MM.1S (cell line): ENCODE data around the gene NRN1.
"Not testable (repeated sequence)": the region's sequence is repeated elsewhere in the genome, so short reads cannot be mapped to it uniquely, and the experiment has no call there.

Experiments used
- DNase-seq: peaks from one replicate; pipeline ENCODE4 v3.0.0-alpha.2; 2015
- H2AFZ ChIP-seq: fragments of 300-600 bp; sonication (generic); 2 replicates; pipeline ENCODE4 v1.6.0; 2016; ENCODE audit warnings: antibody characterized with exemption, low read length
- H3F3A ChIP-seq: fragments of 300-600 bp; sonication (generic); 2 replicates; pipeline ENCODE4 v1.6.1; 2016; ENCODE audit warnings: mild to moderate bottlenecking, antibody characterized with exemption, low read length, moderate library complexity, mixed read lengths; ENCODE audit not compliant: insufficient read depth
- H3K27ac ChIP-seq: fragments of 300-600 bp; sonication (generic); 2 replicates; pipeline ENCODE4 v1.5.1; 2016; ENCODE audit warnings: mild to moderate bottlenecking, low read length
- H3K27me3 ChIP-seq: fragments of 300-600 bp; sonication (generic); replicated peaks from 2 replicates; pipeline ENCODE4 v1.6.0; 2016; ENCODE audit warnings: low read length; ENCODE audit not compliant: insufficient read depth
- H3K36me3 ChIP-seq: fragments of 300-600 bp; sonication (generic); replicated peaks from 2 replicates; pipeline ENCODE4 v1.6.1; 2016; ENCODE audit warnings: mild to moderate bottlenecking, low read length, mixed read lengths; ENCODE audit not compliant: insufficient read depth
- H3K4me1 ChIP-seq: fragments of 300-600 bp; sonication (generic); 2 replicates; pipeline ENCODE4 v1.6.1; 2016; ENCODE audit warnings: low read length, mixed read lengths
- H3K4me2 ChIP-seq: fragments of 300-600 bp; sonication (generic); 2 replicates; pipeline ENCODE4 v1.6.0; 2016; ENCODE audit warnings: low read depth, low read length
- H3K4me3 ChIP-seq: fragments of 300-600 bp; sonication (generic); 2 replicates; pipeline ENCODE4 v1.5.1; 2016; ENCODE audit warnings: low read length, mixed read lengths
- H3K79me2 ChIP-seq: fragments of 300-600 bp; sonication (generic); 2 replicates; pipeline ENCODE4 v1.6.1; 2016; ENCODE audit warnings: mixed run types, low read length, mixed read lengths
- H3K9ac ChIP-seq: fragments of 300-600 bp; sonication (generic); 2 replicates; pipeline ENCODE4 v1.6.1; 2016; ENCODE audit warnings: low read length, mixed read lengths
- H3K9me2 ChIP-seq: fragments of 300-600 bp; sonication (generic); replicated peaks from 2 replicates; pipeline ENCODE4 v1.6.1; 2016; ENCODE audit warnings: mild to moderate bottlenecking, low read length, mixed read lengths; ENCODE audit not compliant: insufficient read depth
- H3K9me3 ChIP-seq: fragments of 300-600 bp; sonication (generic); replicated peaks from 2 replicates; pipeline ENCODE4 v1.6.1; 2016; ENCODE audit warnings: mild to moderate bottlenecking, low read length, mixed read lengths; ENCODE audit not compliant: insufficient read depth
- H4K20me1 ChIP-seq: fragments of 300-600 bp; sonication (generic); 2 replicates; pipeline ENCODE4 v1.6.1; 2016; ENCODE audit warnings: mild to moderate bottlenecking, low read length, moderate library complexity, mixed read lengths; ENCODE audit not compliant: insufficient read depth
- CTCF ChIP-seq: fragments of 300-600 bp; sonication (generic); IDR thresholded peaks from 2 replicates; pipeline ENCODE4 v1.5.1; 2016; ENCODE audit warnings: antibody characterized with exemption, low read length, mixed read lengths
- EZH2 ChIP-seq: fragments of 300-600 bp; sonication (generic); optimal IDR thresholded peaks from 2 replicates; pipeline ENCODE3; 2017; ENCODE audit warnings: low read depth, mild to moderate bottlenecking, antibody characterized with exemption, low read length, mixed read lengths
- EZH2phosphoT487 ChIP-seq: fragments of 300-600 bp; sonication (generic); IDR thresholded peaks from 2 replicates; pipeline ENCODE4 v1.6.1; 2018; ENCODE audit warnings: antibody characterized with exemption, low read length

NRN1 gene

GRCh38 chr6:6026513-6027205 is 19.9 kb upstream of the NRN1 start:
- Histone ChIP-seq H3K36me3 (no peaks in the 10 kb centered on the region), H3K79me2 (no peaks in the 10 kb centered on the region), H3K4me2 (no peak overlapping the region), H3K9ac (no peak overlapping the region), H3K4me3 (no peak overlapping the region), H3K9me2 (no peaks in the 10 kb centered on the region), H3K27me3 (no peaks in the 10 kb centered on the region), H3K9me3 (no peaks in the 10 kb centered on the region), H3K27ac (no peak overlapping the region), H2AFZ (no peak overlapping the region), H3K4me1 (no peaks in the 10 kb centered on the region), H4K20me1 (no peaks in the 10 kb centered on the region), H3F3A (no peaks in the 10 kb centered on the region)
- DNase-seq = no peak
- no peak for TF ChIP-seq EZH2phosphoT487

- Histone ChIP-seq H3K4me2 (no peak overlapping the region), H3F3A (no peaks in the 10 kb centered on the region), H4K20me1 (no peaks in the 10 kb centered on the region), H3K36me3 (no peaks in the 10 kb centered on the region), H3K79me2 (no peaks in the 10 kb centered on the region), H3K9ac (no peak overlapping the region), H3K4me1 (no peaks in the 10 kb centered on the region), H3K27me3 (no peaks in the 10 kb centered on the region), H3K27ac (no peak overlapping the region), H3K9me2 (no peaks in the 10 kb centered on the region), H3K9me3 (no peaks in the 10 kb centered on the region), H2AFZ (no peak overlapping the region), H3K4me3 (no peak overlapping the region)
- DNase-seq = no peak
- TF ChIP-seq EZH2phosphoT487 (no peak), CTCF (no peak), EZH2 (no peak)
Observed at GRCh38 chr6:6025736-6026135, 19.0 kb upstream of the NRN1 start.

GRCh38 chr6:6024220-6024619 is 17.5 kb upstream of the NRN1 start:
- Histone ChIP-seq H3F3A (no peaks in the 10 kb centered on the region), H3K36me3 (no peaks in the 10 kb centered on the region), H3K9me2 (no peaks in the 10 kb centered on the region), H3K4me3 (no peak overlapping the region), H3K79me2 (no peaks in the 10 kb centered on the region), H2AFZ (no peak overlapping the region), H3K4me1 (no peaks in the 10 kb centered on the region), H3K9ac (no peak overlapping the region), H3K27me3 (no peaks in the 10 kb centered on the region), H3K4me2 (no peak overlapping the region), H3K9me3 (no peaks in the 10 kb centered on the region), H3K27ac (no peak overlapping the region), H4K20me1 (no peaks in the 10 kb centered on the region)
- TF ChIP-seq CTCF (no peak), EZH2 (no peak), EZH2phosphoT487 (no peak)
- no peak for DNase-seq

GRCh38 chr6:6022841-6023240 is 16.1 kb upstream of the NRN1 start:
- not testable (repeated sequence) for DNase-seq, H3K9me3 ChIP-seq, H3K79me2 ChIP-seq, H3F3A ChIP-seq, H3K9me2 ChIP-seq, H3K9ac ChIP-seq, H3K36me3 ChIP-seq, H3K4me1 ChIP-seq, H3K27me3 ChIP-seq, H3K27ac ChIP-seq, H4K20me1 ChIP-seq, H3K4me2 ChIP-seq, H2AFZ ChIP-seq, H3K4me3 ChIP-seq
